Activated naive CD8-positive, alpha-beta T cell treated with anti-CD3 and anti-CD28 coated beads, Interleukin-2, amount 50 U/mL, for 24 hours (primary cell): ENCODE data around the gene CHPF2.

ENCODE experiments used
- ATAC-seq: fragments of 150-1000 bp; cut with Tn5 transposase; one replicate; pipeline ENCODE4 v1.10.0; 2021
- DNase-seq: peaks from one replicate; pipeline ENCODE4 v3.0.0; 2021
- H3K27ac Mint-ChIP-seq: one replicate; pipeline ENCODE4 v1.8.0; 2021; ENCODE audit warnings: mild to moderate bottlenecking, mixed read lengths
- H3K27me3 Mint-ChIP-seq: one replicate; pipeline ENCODE4 v1.8.0; 2021; ENCODE audit warnings: mixed read lengths
- H3K36me3 Mint-ChIP-seq: one replicate; pipeline ENCODE4 v1.8.0; 2021; ENCODE audit warnings: low read depth, mixed read lengths
- H3K4me1 Mint-ChIP-seq: one replicate; pipeline ENCODE4 v1.8.0; 2021; ENCODE audit warnings: mixed read lengths
- H3K4me3 Mint-ChIP-seq: one replicate; pipeline ENCODE4 v1.8.0; 2021; ENCODE audit warnings: mild to moderate bottlenecking, moderate library complexity, mixed read lengths
- H3K9me3 Mint-ChIP-seq: one replicate; pipeline ENCODE4 v1.8.0; 2021; ENCODE audit warnings: mixed read lengths

The CHPF2 gene

DNA sequence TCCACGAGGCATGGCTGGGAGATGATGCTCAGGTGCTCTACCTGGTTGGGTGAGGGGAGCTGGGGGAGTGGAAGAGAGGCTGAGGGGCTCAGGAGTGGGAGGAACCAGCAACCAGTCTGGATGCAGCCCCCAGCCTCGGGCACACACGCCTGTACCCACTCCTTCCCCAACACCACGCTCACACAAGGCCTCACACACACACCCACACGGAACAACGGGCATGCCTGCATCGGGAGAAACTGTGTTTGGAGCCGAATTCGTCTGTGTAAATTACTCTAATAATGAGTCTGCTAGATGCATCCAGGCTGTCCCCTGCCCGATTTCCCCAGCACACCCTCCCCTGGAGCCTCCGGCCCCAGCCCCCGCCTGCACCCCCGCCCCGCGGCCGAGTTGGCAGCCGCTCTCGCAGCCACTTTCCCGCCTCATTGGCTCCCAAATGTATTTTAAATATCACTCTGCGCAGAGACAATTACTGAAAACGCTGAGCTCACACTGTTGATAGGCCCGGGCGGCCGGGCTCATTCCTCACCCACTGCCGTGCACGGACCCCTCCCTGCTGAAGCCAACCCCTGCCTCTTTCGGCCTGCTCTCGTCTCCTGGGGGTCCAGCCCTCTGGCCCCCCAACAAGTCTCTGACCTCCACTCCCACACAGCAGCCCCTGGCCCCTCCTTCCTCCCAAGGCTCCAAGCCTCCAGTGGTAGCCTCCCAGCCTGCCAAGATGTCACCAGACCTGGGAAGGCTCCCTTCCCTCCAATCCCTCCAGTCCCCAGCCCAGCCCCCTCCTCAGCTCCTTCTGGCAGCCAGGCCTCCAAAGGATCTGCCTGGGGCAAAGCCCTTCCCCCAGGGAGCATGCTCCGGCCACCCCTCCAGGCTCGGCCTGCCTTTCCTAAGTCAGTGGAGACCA lies 33.1 kb upstream of the CHPF2 start:
- H3K36me3 Mint-ChIP-seq = no peaks in the 10 kb centered on the region
- no peaks in the 10 kb centered on the region for H3K9me3 Mint-ChIP-seq
- peaks cover 5% of the 10 kb centered on the region for H3K27me3 Mint-ChIP-seq
- DNase-seq = no peak
- H3K4me3 Mint-ChIP-seq = no peak overlapping the region
- H3K4me1 Mint-ChIP-seq = no peaks in the 10 kb centered on the region
- ATAC-seq = no peak
- no peak overlapping the region for H3K27ac Mint-ChIP-seq

DNA sequence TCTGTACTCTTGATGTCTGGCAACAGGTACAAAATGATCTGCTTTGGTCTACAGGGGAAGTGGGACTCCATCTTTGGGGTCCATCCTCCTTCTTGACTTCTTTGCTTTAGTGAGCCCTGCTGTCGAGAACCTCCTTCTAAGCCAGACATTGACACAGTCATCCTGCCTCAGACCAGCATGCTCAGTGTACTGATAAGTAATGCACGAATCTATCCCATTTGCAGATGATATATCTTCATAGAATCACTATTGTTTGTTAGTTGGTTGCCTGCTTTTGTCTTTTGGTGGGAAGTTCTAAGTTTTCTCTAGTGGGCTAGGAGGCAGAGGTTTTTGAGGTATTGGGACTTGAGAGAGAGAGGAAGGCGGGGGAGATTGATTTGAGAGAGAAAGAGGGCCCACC lies 30.9 kb upstream of the CHPF2 start:
- ATAC-seq (no peak), DNase-seq (no peak)
- H3K27me3 Mint-ChIP-seq = peaks cover 9% of the 10 kb centered on the region
- H3K27ac Mint-ChIP-seq = no peak overlapping the region
- no peaks in the 10 kb centered on the region for H3K36me3 Mint-ChIP-seq
- H3K4me3 Mint-ChIP-seq = no peak overlapping the region
- H3K9me3 Mint-ChIP-seq = no peaks in the 10 kb centered on the region
- H3K4me1 Mint-ChIP-seq = peaks cover 5% of the 10 kb centered on the region

DNA sequence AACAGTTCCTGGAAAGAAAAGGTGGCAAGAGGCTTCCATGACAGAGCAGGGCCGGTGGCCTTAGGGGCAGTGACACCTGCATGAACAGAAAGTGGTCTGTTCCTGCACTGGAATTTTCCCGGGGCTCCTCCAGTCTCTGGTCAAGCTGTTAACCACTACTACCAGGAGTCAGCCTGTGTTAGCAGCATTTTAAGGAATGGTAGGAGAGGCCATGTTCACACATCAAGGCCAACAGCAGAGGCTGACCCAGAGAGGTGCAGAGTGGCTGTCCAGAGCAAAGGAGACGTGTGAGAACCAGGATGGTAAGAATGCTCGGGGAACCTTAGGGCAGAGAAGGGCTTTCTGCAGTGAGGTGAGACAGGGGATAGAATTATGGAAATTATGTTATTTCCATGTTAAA lies 30.5 kb upstream of the CHPF2 start:
- peaks cover 8% of the 10 kb centered on the region for H3K4me1 Mint-ChIP-seq
- DNase-seq (no peak), ATAC-seq (no peak)
- no peak overlapping the region for H3K27ac Mint-ChIP-seq
- no peaks in the 10 kb centered on the region for H3K9me3 Mint-ChIP-seq
- H3K27me3 Mint-ChIP-seq = peaks cover 9% of the 10 kb centered on the region
- H3K4me3 Mint-ChIP-seq = no peak overlapping the region
- H3K36me3 Mint-ChIP-seq = no peaks in the 10 kb centered on the region

DNA sequence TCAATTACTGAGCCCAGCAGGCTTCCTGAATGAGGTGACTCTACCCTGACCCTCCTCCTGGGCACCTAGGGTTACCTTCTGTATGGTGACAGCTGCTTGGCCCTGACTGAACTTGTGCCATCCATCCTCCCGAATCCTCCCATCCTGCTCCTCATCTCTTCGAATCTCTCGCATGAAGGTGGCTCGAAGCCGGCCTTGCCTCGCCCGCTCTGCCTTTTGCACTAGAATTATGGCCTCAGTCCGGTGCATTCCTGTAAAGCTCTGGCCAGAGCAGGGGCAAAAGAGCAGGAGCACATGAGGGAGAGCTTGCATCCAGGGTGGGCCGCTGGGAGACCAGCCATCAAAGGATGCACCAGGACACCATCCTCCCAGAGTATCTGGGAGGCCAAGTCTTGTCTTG lies 29.4 kb upstream of the CHPF2 start:
- Mint-ChIP-seq H3K27me3 (peaks cover 9% of the 10 kb centered on the region), H3K36me3 (no peaks in the 10 kb centered on the region), H3K27ac (no peak overlapping the region)

DNA sequence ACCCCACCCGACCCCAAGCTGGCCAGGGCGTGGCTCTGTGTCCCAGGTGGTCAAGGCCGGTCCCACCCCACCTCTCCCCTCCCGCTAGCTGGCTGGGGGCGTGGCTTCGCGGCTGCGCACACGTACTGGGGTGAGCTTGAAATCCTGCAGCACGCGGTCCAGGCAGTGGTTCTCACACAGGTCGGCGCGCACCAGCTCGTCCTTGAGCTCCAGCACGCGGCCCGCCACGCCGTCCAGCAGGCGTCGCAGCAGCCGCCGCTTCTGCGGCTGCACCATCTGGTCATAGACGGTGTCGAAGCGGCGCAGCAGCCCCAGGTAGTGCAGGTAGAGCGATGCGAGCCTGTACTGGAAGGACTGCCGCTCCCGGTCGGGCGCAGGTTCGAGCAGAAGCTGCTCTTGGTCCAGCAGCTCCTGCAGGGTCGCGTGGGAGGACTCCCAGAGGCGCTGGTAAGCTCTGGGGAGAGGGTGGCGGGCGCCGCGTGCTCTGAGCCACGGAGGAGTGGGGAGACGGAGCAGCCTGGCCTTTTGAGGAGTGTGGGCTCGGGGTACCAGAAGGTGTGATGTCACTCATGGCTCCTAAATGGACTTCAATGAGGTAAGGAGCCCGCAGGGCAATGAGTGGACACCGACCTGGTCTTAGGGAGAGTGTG lies 27.8 kb upstream of the CHPF2 start:
- DNase-seq (no peak), ATAC-seq (no peak)
- peaks cover 26% of the 10 kb centered on the region for H3K4me1 Mint-ChIP-seq
- no peaks in the 10 kb centered on the region for H3K36me3 Mint-ChIP-seq
- no peak overlapping the region for H3K27ac Mint-ChIP-seq
- no peak overlapping the region for H3K4me3 Mint-ChIP-seq
- H3K27me3 Mint-ChIP-seq = peaks cover 9% of the 10 kb centered on the region
- H3K9me3 Mint-ChIP-seq = no peaks in the 10 kb centered on the region

More for the DNA sequence above, 29.4 kb upstream of the CHPF2 start:
- Mint-ChIP-seq H3K4me3 (no peak overlapping the region), H3K9me3 (no peaks in the 10 kb centered on the region), H3K4me1 (peaks cover 19% of the 10 kb centered on the region)
- ATAC-seq (no peak), DNase-seq (no peak)

DNA sequence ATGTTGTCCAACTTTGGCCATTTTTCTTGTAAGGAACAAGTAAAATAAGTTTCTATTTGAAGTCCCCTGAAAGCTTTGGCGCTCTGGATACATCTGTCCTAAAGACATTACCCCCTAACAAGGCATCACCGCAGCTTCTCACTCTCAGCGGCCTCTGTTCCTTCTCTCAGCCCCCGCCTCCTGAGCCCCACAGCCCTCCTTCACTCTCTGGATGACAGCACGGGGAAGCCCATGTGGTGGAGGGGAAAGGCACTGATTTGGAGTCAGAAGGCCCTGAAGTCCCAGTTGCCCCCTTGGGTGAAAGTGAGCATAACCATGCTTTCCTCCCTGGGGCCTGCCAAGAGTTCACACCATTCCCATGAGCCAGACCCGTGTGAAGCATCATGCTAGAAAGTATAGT lies 26.6 kb upstream of the CHPF2 start:
- peaks cover 26% of the 10 kb centered on the region for H3K4me1 Mint-ChIP-seq
- H3K9me3 Mint-ChIP-seq = no peaks in the 10 kb centered on the region
- ATAC-seq (no peak), DNase-seq (no peak)
- no peak overlapping the region for H3K27ac Mint-ChIP-seq
- H3K4me3 Mint-ChIP-seq = no peak overlapping the region
- H3K36me3 Mint-ChIP-seq = no peaks in the 10 kb centered on the region
- H3K27me3 Mint-ChIP-seq = peaks cover 9% of the 10 kb centered on the region

DNA sequence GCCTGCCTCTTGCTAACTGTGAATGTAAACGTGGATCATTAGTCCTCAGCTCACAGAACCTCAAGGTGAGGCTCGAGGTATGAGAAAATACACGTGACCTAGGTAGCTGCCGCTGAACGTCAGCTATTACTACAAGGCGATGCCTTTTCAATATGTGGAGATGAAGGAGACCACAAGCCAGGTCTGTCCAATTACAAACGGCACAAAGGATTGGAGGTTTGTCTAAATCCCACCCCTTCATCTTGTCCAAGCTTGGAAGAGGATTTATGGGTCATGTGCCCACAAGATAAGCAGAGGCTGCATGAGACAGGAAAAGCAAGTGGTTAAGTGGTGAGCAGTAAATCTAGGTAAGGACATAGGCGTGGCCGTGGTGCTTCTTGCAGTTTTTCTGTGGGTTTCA lies 25.4 kb upstream of the CHPF2 start:
- Mint-ChIP-seq H3K27me3 (peaks cover 9% of the 10 kb centered on the region), H3K27ac (no peak overlapping the region), H3K9me3 (no peaks in the 10 kb centered on the region), H3K4me1 (peaks cover 26% of the 10 kb centered on the region), H3K4me3 (no peak overlapping the region), H3K36me3 (no peaks in the 10 kb centered on the region)
- DNase-seq (no peak), ATAC-seq (no peak)

DNA sequence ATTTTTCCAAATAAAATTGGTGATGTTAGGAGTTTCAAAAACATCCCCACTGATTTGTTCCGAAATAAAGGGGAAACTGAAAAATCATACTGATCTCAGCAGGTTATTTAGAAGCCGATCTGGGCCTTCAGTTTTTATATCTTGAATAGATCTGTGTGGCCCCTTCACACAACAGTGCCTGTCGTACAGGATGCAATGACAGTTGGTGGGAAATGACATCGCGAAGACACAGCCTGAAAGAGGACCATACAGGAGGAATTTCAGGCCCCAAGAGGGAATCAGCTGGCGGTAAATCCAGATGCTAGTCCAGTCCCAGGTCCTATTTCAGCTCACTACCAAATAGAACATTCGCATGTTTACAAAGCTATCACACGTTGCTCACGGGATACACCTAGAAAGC lies 25.0 kb upstream of the CHPF2 start:
- DNase-seq (no peak), ATAC-seq (no peak)
- Mint-ChIP-seq H3K36me3 (no peaks in the 10 kb centered on the region), H3K4me3 (no peak overlapping the region), H3K9me3 (no peaks in the 10 kb centered on the region), H3K27me3 (peaks cover 9% of the 10 kb centered on the region), H3K27ac (no peak overlapping the region), H3K4me1 (peaks cover 26% of the 10 kb centered on the region)

DNA sequence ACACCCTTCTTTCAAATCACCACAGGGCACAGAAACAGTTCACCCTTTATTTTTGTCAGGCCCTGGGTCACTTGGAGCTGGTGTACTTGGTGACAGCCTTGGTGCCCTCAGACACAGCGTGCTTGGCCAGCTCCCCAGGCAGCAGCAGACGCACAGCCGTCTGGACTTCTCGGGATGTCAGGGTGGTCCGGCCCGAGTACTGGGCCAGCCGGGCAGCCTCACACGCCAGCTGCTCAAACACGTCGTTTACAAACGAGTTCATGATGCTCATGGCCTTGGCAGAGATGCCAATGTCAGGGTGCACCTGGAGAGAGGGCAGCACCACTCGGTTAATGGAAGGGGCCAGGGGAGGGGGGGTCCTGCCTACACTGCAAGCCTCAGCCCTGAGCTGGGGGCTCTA lies 24.5 kb upstream of the CHPF2 start:
- no peak for DNase-seq
- H3K27ac Mint-ChIP-seq = no peak overlapping the region
- no peak for ATAC-seq
- peaks cover 9% of the 10 kb centered on the region for H3K27me3 Mint-ChIP-seq
- H3K36me3 Mint-ChIP-seq = no peaks in the 10 kb centered on the region
- H3K9me3 Mint-ChIP-seq = no peaks in the 10 kb centered on the region
- H3K4me1 Mint-ChIP-seq = peaks cover 26% of the 10 kb centered on the region
- no peak overlapping the region for H3K4me3 Mint-ChIP-seq

DNA sequence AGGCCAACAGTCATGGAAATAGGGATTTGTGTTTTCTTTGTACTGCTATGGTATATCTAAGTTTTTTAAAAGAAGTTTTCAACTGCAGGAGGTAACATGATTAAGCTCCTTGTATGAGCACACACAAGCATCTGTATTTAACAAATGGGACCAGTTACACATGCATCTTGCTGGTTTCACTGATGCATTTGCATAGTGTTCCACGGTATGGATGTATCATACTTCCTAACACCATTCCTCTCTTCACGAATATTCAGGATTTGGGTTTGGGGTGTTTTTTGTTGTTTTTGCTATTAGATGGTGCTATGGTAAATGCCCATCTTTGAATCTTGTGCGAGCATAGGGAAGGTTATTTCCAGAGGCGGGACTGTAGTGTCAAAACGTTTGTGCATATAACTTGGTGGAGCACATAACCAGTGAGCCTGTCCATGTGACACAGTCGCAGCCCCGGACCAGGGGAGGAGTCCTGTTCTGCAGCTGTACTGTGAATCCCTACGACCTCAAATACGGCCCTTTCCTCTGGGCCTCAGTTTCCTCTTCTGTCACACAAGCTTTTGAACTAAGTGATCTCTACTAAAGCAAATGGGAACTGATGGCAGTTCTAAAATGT lies 23.9 kb upstream of the CHPF2 start:
- no peak for DNase-seq
- H3K4me3 Mint-ChIP-seq = no peak overlapping the region
- H3K36me3 Mint-ChIP-seq = peaks cover 1% of the 10 kb centered on the region
- peaks cover 9% of the 10 kb centered on the region for H3K27me3 Mint-ChIP-seq
- no peaks in the 10 kb centered on the region for H3K9me3 Mint-ChIP-seq
- H3K27ac Mint-ChIP-seq = no peak overlapping the region
- H3K4me1 Mint-ChIP-seq = peaks cover 26% of the 10 kb centered on the region
- ATAC-seq = no peak

DNA sequence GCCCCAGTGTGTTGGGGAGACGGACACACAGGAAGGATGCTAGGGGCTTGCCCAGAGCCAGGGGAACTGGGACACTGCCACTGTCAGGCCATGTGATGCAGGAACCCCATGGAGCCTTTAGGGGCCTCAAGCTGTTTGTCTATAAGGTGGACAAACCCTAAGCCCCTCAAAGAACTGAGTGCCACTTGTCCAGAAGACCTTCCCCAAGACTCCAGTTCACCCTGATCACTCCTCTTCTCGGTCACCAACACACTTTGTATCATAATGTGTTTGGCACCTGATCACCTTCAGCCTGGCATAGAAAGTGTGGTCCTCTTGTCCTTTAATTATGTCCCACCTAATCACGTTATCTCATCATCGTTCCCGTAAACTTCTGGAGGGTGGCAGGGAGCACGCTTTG lies 22.7 kb upstream of the CHPF2 start:
- Mint-ChIP-seq H3K9me3 (no peaks in the 10 kb centered on the region), H3K4me3 (no peak overlapping the region), H3K27ac (no peak overlapping the region), H3K4me1 (peaks cover 26% of the 10 kb centered on the region), H3K36me3 (peaks cover 8% of the 10 kb centered on the region), H3K27me3 (peaks cover 7% of the 10 kb centered on the region)
- ATAC-seq = no peak
- DNase-seq = no peak

DNA sequence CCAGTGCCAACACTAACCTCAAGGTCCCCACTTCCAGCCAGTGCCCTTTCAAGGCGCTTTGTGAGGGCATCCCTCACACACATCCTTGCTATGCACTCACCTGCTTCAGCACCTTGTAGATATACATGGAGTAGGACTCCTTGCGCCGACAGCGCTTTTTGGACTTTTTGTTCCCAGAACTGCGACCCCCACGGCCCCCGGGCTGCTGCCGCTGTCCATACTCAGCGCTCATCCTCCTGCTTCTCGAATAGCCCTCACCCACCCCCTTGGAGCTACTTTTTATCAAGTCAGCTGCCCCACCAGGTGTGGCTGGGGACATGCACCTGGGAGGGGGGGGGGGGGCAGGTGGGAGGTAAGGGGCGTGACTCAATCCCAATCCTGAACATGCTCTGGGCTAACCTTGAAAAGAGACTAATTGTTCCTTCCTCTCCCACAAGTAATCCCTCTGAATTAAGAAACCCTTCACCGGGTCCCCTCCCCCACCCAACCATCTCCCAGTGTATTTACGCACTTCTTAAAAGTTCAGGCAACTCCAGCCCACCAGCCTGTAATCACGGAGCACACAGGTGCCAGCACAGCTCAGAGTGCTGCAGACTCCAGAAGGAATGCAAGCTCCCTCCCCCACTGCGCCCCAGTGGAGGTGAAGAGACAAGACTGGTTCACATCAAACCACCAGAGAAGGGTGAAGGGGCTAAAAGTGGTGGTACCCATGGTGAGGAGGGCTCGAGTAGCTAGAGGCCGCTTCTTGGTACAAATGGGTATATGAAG lies 22.0 kb upstream of the CHPF2 start, which contains the start of gene H2BK1:
Gene H2BK1, minus strand, starts transcription at position 402 of the 768 bp plus-strand sequence. Its CDS starts 170 bp downstream, at position 232.
- no peak for DNase-seq
- Mint-ChIP-seq H3K36me3 (peaks cover 14% of the 10 kb centered on the region), H3K4me1 (peaks cover 25% of the 10 kb centered on the region), H3K9me3 (no peaks in the 10 kb centered on the region), H3K27me3 (peaks cover 2% of the 10 kb centered on the region), H3K4me3 (no peak within 1 kb of the TSS), H3K27ac (no peak within 1 kb of the TSS)
- ATAC-seq = no peak

DNA sequence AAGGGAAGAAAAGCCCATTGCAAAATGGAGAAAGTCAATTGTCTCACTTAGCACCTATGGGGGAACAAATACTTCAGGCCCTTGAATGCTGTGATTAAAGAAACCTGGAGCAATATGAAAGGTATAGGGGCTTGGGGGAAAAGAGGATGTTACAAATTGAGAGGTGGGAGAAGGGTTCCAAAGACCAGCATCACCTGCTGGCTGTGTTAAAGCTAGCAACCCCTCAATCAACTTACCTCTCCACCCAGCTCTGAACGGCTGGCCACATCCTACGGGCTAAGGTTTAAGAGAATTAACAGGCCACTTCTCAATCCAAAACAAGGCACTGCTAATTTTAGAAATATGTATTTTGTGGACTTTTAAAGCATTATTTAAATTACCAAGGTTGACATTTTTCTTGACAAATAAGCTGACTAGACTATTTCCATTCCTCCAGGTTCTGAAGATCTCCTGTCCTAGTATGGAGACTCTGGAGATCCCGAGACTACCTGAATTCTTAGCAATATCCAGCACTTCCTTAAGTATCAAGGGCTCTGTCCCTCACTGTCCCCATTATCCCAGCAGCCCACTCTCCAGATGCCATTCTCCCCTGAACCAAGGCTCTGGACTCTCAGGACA lies 21.0 kb upstream of the CHPF2 start:
- H3K4me3 Mint-ChIP-seq = no peak overlapping the region
- no peak overlapping the region for H3K27ac Mint-ChIP-seq
- peaks cover 21% of the 10 kb centered on the region for H3K4me1 Mint-ChIP-seq
- H3K27me3 Mint-ChIP-seq = no peaks in the 10 kb centered on the region
- H3K36me3 Mint-ChIP-seq = peaks cover 19% of the 10 kb centered on the region
- H3K9me3 Mint-ChIP-seq = no peaks in the 10 kb centered on the region
- DNase-seq = no peak
- no peak for ATAC-seq

DNA sequence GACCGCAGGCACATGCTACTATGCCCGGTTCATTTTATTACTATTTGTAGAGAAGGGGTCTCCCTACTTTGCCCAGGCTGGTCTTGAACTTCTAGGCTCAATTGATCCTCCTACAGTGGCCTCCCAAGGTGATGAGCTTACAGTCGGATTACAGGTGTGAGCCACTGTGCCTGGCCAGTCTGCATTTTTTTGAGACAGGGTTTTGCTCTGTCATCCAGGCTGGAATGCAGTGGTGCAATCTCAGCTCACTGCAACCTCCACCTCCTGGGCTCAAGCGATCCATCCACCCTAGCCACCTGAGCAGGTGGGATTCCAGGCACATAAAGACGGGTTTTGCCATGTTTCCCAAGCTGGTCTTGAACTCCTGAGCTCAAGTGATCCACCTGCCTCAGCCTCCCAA lies 19.7 kb upstream of the CHPF2 start:
- no peak for ATAC-seq
- Mint-ChIP-seq H3K4me3 (no peak overlapping the region), H3K27ac (no peak overlapping the region), H3K27me3 (no peaks in the 10 kb centered on the region), H3K36me3 (peaks cover 24% of the 10 kb centered on the region), H3K4me1 (peaks cover 9% of the 10 kb centered on the region), H3K9me3 (no peaks in the 10 kb centered on the region)
- no peak for DNase-seq
